Stimulated activated CD8-positive, alpha-beta memory T cell treated with anti-CD3 and anti-CD28 coated beads, Interleukin-15, amount 100 ng/mL, for 24 hours (primary cell): Measurements from ENCODE around the gene VWA8.
"Not testable (repeated sequence)": the region's sequence is repeated elsewhere in the genome, so short reads cannot be mapped to it uniquely, and the experiment has no call there.

Experiments
- DNase-seq: peaks from one replicate; pipeline ENCODE4 v3.0.0-alpha.2; 2020; ENCODE audit warnings: low read depth

The VWA8 gene

DNA sequence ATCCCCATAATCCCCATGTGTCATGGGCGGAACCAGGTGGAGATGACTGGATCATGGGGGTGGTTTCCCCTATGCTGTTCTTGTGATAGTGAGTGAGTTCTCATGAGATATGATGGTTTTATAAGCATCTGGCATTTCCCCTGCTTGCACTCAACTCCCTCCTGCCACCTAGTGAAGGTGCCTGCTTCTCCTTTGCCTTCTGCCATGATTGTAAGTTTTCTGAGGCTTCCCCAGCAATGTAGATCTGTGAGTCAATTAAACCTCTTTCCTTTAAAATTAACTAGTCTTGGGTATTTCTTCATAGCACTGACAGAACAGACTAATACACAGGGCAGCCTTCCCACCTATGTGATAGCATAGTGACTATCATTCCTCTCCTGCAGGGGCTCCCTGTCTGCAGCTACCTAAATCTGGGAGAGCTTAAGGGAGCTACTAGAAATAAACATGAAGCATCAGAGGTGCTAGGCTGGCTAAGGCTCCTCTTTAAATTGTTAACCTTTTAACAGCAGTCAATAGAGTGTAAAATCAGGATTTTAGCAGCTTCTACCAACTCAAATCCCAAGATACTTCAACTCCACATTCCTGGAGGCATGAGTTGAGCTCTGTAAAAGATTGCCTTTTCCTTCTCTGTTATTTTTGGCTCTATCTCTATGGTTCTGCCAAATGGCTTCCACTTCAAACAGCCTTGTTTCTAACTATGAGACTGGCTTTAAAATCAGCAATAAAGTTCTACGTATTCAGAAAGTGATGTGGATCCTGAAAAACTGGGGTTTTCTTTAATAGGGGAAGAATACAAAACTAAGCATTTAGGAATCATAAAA lies 112.3 kb downstream of the VWA8 start:
- no peak for DNase-seq

GRCh38 chr13:41847216-41847615 lies 113.7 kb downstream of the VWA8 start:
- DNase-seq, result no peak

DNA sequence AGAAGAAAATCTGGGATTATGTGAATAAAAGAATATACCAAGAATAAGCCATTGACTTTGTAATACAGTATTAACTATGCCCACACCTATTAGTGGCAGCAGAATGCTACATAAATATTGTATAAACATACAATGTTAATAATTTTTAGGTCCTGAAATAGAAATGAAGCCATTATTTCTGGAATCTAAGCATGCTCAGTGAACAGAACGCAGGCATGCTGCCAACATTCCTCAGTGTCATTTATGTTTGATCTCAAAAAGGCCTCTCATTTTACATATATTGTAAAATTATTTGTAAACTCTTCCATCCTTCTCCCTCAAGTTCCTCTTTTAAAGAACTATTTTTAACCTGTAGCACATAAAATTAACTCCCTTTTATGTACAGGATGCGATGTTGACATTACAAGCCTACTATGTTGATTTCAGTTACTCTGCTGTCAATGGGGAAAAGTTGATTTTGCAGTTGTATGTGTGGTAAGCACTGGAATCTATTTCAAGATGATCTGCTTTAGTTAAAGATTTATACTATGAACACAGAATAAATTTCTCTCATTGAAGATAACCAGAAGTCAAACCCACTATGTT lies 118.8 kb downstream of the VWA8 start:
- DNase-seq, result no peak

DNA sequence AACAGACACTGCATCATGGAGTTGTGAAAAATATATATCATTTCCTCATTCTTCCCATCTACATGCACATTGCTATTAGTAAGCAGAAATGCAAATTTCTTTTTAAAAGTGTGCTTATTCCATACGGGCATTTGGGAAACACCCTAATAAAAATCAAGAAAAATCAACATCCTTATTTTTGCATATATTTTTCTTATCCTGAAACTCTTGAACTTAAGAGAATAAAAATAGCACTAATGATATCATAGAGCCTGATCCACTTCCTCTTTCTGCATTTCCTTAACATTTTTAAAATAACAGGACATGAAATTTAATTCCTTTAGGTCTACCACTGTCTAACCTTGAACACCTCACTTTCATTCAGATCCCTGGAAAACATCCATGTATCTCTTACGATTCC lies 123.3 kb downstream of the VWA8 start:
- no peak for DNase-seq

DNA sequence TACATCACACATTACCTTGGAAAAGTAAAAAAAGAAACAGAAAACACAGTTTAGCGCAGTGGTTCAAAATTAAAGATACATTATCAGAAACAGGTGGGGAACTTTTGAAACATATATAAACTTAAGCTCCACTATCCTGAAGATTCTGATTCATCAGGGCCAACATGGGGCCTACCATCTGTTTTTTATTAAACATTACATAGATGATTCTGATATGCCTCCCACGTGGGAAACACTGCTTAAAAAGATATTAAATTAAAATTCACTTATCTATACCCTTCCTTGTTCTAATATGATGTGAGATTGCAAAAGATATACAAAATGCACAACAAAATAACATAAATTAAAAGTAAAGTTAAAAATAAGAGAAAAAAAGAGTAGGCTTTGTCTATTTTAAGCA lies 125.0 kb downstream of the VWA8 start:
- no peak for DNase-seq

- not testable (repeated sequence) for DNase-seq
These were observed 126.2 kb downstream of the VWA8 start for GRCh38 chr13:41834697-41835096.

DNA sequence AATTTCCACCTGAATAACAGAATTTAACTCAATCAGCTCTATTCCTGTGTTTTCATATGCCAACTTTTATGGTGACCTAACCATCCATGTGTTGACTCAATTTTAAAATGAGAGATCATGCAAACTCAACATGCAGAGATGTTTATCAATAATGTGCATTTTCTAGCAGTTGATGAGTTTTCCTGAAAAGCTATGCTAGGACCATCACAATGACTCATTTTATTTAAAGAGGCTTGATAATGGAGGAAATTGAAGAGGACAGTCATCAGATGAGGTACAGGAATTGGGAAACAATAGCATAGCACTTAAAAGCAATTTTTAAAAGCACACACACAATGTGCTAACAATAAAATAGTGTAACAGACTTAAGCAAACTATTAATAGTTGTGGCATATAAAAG lies 127.1 kb downstream of the VWA8 start:
- no peak for DNase-seq

DNA sequence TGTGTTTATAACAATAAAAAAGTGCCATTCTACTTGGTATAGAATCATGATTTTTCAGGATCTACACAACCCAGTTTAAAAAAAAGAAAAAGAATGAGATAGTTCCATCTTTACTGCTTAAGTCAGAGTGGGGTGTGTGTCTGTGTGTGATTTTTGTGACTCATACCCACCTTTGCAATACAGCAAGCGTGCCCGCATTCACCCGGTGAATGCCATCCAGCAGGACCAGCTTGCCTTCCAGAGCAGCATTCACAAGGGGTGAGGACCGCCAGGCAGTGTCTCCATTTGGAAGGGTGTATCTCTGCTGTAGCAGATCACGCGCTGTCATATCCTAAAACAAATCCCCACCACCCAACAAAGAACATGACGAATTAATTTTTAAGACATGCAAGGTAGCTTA lies 127.7 kb downstream of the VWA8 start:
- no peak for DNase-seq

DNA sequence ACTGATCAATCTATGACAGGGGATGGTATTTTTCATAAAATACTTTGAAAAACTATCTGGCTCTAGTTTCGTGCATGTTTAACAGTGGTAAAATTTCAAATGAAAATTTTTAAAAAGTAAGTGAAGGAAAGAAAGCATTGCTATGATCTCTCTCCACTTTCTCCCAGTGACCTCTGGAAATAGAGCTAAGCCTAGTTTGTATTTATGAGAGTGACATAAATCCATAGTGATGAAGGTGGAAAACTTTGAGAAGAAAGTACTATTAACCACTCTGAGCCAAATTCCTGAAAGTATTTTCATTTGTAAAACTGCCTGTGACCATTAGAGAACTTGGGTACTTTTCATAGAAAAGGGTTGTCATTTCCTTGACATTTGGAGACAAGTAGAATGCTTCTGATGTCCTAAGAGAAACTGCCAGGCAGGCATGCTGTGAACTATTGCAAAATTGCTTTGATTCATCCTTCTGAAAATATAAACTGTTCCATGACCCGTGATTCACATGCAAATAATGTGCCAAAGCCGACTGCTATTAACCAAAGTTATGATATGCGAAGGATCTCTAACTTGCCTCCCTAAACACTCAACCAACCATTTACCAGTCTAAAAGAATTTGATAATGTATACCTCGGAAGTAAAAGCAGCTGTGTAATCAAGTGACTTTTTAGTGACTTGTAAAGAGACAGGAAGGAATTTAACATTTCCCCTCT lies 133.2 kb downstream of the VWA8 start:
- no peak for DNase-seq

GRCh38 chr13:41825691-41826090 lies 135.2 kb downstream of the VWA8 start:
- no peak for DNase-seq

GRCh38 chr13:41823476-41823875 lies 137.4 kb downstream of the VWA8 start:
- DNase-seq, result no peak

- no peak for DNase-seq
These were observed 138.3 kb downstream of the VWA8 start for GRCh38 chr13:41822560-41822959.

GRCh38 chr13:41821238-41821594 lies 139.7 kb downstream of the VWA8 start:
- no peak for DNase-seq

DNA sequence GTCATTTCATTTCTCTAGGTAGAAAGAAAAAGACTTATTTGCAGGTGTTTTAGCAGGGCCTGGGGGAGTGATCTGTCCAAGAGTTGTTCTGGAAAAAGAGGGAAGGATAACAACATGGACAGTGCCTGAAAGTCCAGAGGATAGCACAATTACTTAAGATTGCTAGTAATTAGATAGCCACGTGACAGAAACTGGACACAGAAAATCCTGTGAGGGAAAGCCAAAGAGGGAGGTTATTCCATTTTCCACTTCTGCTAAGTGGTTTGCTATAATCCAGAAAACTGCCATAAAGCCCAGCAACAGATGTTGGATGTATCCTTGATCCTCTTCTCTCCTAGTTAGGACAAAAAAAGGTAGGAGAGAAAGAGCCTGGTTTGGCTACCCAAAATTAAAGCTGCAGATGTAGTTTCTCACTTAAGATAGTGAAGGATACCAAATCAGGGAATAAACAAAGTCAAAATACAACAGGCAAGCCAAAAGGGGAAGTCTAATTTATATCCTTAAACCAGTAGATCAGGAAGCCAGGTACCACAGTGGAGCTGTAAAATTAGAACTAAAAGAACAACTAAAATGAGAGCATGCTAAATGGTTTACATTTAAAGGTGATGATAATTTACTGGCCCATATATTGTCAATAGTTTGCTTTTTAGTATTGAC lies 140.2 kb downstream of the VWA8 start:
- DNase-seq, result no peak

- no peak for DNase-seq
These were observed 144.9 kb downstream of the VWA8 start for GRCh38 chr13:41816057-41816456.

DNA sequence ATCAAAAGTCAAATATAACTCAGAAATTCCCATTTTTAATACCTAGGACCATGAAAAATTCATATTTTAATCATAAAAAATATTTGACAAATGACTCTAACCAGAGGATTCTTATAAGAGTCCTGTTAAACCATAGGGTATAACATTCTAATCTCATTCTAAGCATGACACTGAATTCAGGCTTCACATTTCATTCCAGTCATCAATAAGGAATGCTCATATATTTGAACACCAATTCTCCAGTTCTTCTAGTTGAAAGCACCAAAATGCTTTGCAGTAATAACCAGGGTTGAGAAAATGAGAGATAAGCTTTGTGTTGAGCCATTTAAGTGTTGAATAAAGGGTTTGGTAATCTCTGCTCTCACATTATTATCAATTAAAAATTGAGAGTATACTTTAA lies 147.5 kb downstream of the VWA8 start:
- no peak for DNase-seq

DNA sequence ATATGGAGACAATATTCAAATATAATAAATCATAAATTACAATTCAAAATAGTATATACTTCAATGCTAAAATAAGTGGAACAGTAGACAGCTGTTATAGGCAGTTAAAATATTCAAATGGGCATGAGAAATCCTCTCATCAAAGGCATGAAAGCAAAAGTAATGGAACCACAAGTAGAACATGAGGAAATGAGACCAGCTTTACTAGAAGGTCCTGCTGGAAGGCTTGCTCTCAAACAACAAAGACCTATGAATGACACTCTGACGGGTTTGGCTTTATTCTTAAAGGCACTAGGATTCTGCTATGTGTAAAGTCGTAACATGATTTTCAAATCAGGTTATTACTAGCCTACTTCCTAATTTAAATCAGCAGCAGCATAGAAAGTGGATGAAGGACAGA lies 148.1 kb downstream of the VWA8 start:
- no peak for DNase-seq

GRCh38 chr13:41812237-41812636 lies 148.7 kb downstream of the VWA8 start:
- DNase-seq, result no peak

DNA sequence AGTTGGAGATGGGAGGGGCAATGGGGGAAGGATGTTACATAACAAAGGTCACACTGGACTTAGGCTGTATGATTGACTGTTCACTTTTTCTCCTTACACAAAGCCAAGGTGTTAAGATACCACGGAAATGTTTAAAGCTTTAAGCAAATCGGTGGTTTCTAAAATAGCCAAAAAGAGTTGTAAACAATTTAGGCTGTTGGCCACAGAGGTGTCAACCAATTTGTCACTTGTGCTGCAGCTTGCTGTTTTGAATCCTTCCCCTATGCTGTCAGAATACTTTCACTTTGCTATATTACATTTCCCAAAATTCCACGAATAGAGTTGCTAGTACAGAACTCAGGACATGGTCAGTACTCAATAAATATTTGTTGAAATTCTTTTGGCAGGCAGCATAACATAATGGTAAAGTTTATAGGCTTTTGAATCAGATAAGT lies 149.3 kb downstream of the VWA8 start:
- DNase-seq, result no peak

DNA sequence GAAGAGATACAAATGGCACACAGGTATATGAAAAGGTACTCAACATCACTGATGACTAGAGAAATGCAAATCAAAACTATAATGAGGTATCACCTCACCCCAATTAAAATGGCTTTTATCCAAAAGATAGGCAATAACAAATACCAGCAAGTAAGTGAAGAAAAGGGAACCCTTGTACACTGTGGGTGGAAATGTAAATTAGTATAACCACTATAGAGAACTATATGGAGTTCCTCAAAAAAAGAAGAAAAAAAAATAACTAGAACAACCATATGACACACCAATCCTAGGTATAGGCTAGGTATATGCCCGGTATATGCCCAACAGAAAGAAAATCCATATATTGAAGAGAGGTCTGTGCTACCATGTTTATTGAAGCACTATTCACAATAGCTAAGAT lies 150.9 kb downstream of the VWA8 start:
- DNase-seq, result no peak

- not testable (repeated sequence) for DNase-seq
These were observed 157.5 kb downstream of the VWA8 start for GRCh38 chr13:41803445-41803735.

DNA sequence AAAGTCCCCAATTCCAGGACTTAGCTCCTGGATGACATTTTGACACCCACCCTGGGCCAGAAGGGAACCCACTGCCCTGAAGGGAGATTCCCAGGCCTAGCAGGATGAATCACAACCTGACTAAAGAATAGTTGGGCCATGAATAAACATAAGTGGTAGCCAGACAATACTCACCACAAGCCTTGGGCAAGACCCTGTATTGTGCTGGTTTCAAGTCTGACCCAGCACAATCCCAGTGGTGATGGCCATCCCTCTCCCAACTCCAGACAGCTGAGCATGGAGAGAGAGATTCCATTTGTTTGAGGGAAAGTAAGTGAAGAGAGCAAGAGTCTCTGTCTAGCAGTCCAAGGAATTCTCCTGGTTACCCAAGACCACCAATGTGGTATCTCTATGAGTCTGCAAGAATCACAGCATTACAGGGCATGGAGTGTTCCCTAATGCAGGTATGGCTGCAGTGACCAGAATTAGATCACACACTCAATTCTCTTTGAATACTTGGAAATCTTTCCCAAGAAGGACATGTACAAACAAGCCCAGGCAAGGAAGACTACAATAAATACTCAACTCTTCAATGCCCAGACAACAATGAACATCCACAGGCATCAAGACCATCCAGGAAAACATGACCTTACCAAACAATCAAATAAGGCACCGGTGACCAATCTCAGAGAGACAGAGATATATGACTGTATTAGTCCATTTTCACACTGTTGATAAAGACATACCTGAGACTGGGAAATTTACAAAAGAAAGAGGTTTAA lies 158.0 kb downstream of the VWA8 start:
- no peak for DNase-seq
